Measurements from ENCODE around the gene LRRC66.
A peak's percentile ranks its signal among the peaks of the same experiment; 100 is the strongest.

LRRC66 gene, protein sequence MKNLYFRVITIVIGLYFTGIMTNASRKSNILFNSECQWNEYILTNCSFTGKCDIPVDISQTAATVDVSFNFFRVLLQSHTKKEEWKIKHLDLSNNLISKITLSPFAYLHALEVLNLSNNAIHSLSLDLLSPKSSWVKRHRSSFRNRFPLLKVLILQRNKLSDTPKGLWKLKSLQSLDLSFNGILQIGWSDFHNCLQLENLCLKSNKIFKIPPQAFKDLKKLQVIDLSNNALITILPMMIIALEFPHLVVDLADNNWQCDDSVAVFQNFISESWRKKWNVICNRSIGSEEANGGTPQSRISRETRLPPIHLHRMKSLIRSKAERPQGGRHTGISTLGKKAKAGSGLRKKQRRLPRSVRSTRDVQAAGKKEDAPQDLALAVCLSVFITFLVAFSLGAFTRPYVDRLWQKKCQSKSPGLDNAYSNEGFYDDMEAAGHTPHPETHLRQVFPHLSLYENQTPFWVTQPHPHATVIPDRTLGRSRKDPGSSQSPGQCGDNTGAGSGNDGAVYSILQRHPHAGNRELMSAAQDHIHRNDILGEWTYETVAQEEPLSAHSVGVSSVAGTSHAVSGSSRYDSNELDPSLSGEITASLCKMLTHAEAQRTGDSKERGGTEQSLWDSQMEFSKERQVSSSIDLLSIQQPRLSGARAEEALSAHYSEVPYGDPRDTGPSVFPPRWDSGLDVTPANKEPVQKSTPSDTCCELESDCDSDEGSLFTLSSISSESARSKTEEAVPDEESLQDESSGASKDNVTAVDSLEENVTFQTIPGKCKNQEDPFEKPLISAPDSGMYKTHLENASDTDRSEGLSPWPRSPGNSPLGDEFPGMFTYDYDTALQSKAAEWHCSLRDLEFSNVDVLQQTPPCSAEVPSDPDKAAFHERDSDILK

DNA sequence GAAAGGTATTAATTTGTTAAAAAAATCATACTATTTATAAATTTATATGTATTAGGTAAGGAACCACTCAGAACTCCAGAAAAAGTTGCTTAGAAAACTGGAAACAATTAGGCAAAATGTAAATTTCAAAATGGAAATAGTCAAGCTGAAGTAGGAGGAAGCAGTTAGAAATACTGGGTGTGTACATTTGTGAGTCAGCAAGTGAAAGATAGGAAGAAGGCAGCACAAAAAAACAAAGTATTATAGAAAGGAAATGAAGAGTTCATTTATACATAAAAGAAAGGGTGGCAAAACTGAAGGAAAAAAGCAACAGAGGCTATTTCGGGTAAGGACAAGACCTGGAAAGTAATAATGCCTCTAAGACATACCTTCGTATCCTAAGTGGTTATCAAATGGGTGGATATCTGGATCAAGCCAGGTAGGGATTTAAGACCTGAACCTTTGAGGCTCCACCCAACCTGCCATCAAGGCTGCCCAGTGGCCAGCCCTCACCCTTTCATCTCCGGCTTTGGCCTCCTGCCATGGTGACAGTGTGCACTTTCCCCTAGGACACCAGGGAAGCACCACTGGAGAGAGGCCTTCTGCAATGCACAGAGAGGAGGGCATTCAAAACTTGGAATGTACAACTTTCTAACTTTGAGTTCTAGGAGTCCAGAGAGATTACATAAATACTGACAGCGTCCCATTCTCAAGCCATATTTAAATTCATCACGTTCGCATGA, at the start of gene LRRC66:
TSS of gene LRRC66 (minus strand) at position 428 of the 722 bp plus-strand sequence. CDS start 2,750 bp downstream, outside the sequence.
- DNase-seq, result no peak

DNA sequence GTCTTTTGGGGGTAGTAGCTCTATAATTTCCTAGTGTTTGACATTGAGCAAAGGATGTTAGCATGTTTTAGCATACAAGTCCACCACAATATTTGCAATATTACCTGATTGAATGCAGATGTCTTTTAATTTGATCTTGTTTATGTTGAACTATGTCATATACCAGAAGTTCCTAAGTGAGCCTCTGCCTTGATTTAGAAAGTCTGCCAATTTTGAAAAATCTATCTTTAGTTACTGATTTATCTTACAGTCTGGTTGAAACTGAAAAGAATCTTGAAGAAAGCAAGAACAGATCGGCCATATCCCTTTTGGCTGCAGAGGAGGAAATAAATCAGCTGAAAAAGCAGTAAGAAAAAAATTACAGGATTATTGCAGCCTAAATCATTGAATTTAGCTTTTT, 49.4 kb upstream of the LRRC66 start:
- DNase-seq, result no peak

GRCh38 chr4:52059372-52059771, 39.2 kb upstream of the LRRC66 start:
- no peak for DNase-seq

- DNase-seq, result no peak
Observed at GRCh38 chr4:52058275-52058674, 38.1 kb upstream of the LRRC66 start.

- DNase-seq, result no peak
Observed at GRCh38 chr4:52057196-52057595, 37.0 kb upstream of the LRRC66 start.

DNA sequence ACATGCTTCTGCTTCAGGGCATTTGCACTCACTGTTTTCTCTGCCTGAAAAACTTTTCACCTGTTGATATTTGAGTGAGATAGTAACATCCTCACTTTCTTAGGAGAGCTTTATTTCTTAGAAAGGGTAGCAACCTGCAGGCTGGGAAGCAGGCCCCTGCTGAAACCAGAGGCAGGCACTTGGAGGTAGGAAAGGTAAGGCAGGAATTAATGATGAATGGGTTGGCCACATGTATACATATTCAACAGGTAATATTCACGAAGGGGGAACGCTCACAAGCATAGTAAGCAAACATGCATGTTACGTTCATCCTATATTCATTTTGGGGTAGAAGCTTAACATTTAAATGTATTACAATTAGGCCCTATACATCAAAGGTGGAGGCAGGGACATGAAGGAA, 34.1 kb upstream of the LRRC66 start:
- no peak for DNase-seq

DNA sequence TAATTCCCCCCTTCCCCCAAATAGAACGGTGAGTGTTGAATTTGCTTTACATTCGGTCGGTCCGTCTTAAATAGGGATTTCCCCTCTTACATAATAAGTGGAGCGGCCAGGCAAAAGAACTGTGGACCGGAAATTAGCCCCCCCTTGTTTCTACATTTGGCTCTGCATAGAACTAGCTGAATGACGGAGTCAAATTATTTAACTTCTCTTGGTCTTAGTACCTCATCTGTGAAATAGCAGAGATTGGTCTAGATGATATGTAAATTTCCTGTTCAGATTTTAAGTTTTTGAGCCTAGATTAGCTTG, 32.3 kb upstream of the LRRC66 start:
- no peak for DNase-seq

DNA sequence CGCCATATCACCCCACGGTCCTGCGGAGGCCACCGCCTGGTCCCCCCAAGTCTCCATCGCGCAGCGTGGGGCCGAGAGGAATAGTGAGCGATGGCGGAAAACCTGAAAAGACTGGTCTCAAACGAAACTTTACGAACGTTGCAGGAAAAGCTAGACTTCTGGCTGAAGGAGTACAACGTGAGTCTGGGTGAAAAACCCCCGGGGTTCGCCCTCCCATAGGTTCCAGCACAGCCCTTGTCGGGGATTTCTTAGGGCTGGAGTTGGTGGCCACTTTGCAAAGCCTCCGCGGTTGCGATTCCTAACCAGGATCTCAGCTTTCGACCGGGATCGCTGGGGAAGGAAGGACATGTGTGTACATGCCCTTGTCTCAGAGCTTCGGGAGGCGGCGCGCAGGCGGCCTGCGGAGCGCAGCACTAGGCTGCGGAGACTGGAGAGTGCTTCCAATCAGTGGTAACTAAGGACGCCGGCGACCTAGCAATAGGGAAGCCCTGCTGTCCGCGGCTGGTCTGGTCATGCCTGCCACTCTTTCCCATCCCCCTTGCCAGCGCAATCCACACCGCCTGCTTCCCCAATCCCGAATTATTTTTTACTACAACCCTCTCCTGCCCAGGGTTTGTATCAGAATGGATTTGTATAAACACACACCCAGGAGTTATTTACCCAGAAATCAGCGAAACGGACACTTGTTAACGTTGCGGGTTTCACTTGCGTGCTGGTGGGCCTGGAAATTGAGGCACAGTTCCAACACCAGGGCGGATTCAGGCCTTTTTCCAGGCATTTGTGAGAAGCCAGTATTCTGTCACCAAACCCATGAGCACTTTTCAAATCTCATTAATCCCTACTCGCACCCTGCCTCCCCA, 31.7 kb upstream of the LRRC66 start:
- peak; percentile 55 for DNase-seq

DNA sequence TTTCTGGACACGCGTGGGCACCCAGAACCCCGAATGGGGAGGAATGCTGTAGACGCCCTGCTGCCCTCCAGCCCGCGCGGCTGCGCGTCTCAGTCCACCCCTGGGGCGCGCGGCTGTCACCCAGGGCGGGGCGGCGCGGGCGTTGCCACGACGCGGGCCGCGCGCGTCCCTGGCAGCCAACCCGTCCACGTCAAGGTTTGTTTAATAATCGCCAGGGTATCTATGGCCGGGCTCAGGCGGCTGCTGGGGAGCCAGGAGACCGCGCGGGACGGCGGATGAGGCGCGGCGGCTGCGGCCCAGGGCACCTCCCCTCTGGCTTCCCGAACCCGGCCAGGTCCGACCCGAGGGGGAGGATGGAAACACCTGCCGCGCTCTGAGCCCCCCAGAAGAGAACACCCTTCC, 31.1 kb upstream of the LRRC66 start, which contains the start of gene SPATA18:
TSS of gene SPATA18 (plus strand) at position 92 of the 402 bp plus-strand sequence. CDS start 401 bp downstream, outside the sequence.
- no peak for DNase-seq

DNA sequence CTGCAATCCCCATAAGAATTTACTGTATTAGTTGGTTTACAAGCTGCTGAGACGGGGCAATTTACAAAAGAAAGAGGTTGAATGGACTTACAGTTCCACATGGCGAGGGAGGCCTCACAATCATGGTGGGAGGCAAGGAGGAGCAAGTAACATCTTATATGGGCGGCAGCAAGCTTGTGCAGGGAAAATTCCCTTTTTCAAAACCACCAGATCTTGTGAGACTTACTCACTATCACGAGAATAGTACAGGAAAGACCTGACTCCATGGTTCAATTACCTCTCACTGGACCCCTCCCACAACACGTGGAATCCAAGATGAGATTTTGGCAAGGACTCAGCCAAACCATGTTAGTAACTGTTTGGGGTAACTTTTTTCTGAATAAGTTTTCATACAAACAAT, 29.1 kb upstream of the LRRC66 start:
- no peak for DNase-seq

GRCh38 chr4:52045028-52045427, 24.9 kb upstream of the LRRC66 start:
- DNase-seq, result no peak

- peak; percentile 12 for DNase-seq
Observed at GRCh38 chr4:52038103-52038912, 18.1 kb upstream of the LRRC66 start, which contains the start of gene SGCB. Gene SGCB, minus strand, starts transcription at chr4:52038299. Its CDS starts 40 bp downstream, at chr4:52038259.

GRCh38 chr4:52037689-52038102, 17.5 kb upstream of the LRRC66 start:
- DNase-seq, result peak; percentile 15

GRCh38 chr4:52036886-52037530, 16.8 kb upstream of the LRRC66 start:
- DNase-seq, result no peak

GRCh38 chr4:52035190-52035589, 15.0 kb upstream of the LRRC66 start:
- DNase-seq, result no peak

DNA sequence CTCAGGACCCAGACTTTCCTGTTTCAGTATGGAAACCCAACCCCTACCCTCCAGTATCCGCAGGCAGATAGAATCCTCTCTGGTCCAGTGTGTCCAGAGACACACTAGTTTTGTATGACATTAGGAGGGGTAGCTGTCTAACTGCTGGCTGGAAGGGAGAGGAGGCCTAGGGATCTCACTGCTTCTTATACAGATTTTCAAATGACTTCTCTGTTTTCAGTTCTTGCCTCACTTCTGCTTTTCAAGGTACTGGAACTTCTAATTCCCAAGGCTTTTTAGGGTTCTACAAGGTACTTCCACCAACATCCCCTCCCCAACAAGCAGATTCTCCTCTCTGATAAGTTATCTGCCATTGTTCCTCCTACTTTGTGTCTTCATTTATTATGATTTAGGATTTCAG, 11.8 kb upstream of the LRRC66 start:
- no peak for DNase-seq

DNA sequence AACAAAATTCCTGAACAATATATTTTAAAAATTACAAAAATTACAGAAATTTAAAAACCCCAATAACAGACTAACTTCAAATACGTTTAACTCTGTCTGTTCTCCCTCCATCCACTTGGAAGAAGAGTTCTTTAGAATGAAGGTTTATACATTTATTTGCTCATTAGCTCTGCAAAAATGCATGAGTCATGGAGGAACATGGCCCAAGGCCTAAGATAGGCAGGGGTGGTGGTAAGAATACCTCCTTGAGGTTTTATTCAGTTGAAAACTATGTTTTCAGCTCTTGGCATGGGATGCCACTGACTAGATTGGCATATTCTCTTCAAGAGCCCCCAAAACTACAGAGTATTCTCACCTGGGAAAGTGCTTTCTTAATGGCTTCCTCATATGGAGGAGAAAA, 8.8 kb upstream of the LRRC66 start:
- DNase-seq, result no peak

DNA sequence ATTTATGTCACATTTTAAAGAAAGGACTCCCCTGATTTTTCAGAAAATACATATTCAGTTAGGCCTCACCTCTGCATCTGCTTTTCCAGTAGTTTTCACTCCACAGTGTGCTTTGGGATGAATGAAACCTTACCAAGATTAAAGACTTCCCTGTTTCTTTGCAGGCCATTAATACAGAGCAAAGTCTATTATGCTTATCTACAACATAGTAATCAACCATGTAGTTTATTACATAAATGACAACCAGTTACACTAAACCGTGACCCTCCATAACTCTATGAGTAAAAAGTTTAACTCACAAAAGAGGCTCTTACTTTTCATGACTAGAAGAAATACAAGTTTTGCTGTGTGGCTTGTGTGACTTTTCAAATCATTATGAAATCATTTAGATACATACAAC, 2.3 kb downstream of the LRRC66 start:
- DNase-seq, result no peak

GRCh38 chr4:52016981-52017380, 3.2 kb downstream of the LRRC66 start:
- no peak for DNase-seq

- DNase-seq, result no peak
Observed at GRCh38 chr4:52015366-52015765, 4.8 kb downstream of the LRRC66 start.

GRCh38 chr4:52014903-52015302, 5.3 kb downstream of the LRRC66 start:
- DNase-seq, result no peak

Measured in NCI-H2171 (cell line).